OCI-LY7 (cell line): ENCODE data around the gene TEX14. TPM values are rescaled to one million over a fixed set of nuclear protein-coding genes. Genes with fewer than 3 reads are reported as not detected.
A peak's percentile ranks its signal among the peaks of the same experiment; 100 is the strongest.

Experiments
- BruUV-seq: library from RNA; stranded (reverse); fragments of 400-500 nt; replicated peaks from 2 replicates; lab custom pipeline; 2021; lab: Mats Ljungman, UMichigan
- CTCF ChIA-PET: fragments of 300-600 bp; sonication (Branson Sonifier 250); formaldehyde crosslinking; loops from one replicate; lab custom pipeline; 2022; ENCODE audit warnings: antibody characterized with exemption; ENCODE audit not compliant: unreplicated experiment; lab: Charles Lee
- POLR2A ChIA-PET: fragments of 300-600 bp; sonication (Branson Sonifier 250); formaldehyde crosslinking; loops from one replicate; lab custom pipeline; 2022; ENCODE audit warnings: antibody characterized with exemption; lab: Charles Lee
- DNase-seq: peaks from one replicate; pipeline ENCODE4 v3.0.0-alpha.2; 2015; ENCODE audit warnings: low spot score
- H2AFZ ChIP-seq: fragments of 200-600 bp; sonication (generic), shearing (Covaris generic); 2 replicates; pipeline ENCODE4 v1.6.1; 2014; ENCODE audit warnings: mild to moderate bottlenecking, antibody characterized with exemption, low read length, moderate library complexity
- H3K27ac ChIP-seq: fragments of 200-600 bp; sonication (generic); 2 replicates; pipeline ENCODE4 v1.5.1; 2014; ENCODE audit warnings: mixed run types, low read depth, mild to moderate bottlenecking, moderate library complexity, low read length, inconsistent platforms; ENCODE audit not compliant: poor library complexity, severe bottlenecking
- H3K36me3 ChIP-seq: fragments of 200-600 bp; sonication (generic); 2 replicates; pipeline ENCODE4 v1.6.1; 2014; ENCODE audit warnings: mild to moderate bottlenecking, antibody characterized with exemption, low read length, moderate library complexity, mixed read lengths; ENCODE audit not compliant: insufficient read depth
- H3K4me1 ChIP-seq: fragments of 200-600 bp; sonication (generic); 2 replicates; pipeline ENCODE4 v1.5.1; 2014; ENCODE audit warnings: mild to moderate bottlenecking, low read length; ENCODE audit not compliant: insufficient read depth, poor library complexity, severe bottlenecking
- H3K4me2 ChIP-seq: fragments of 200-600 bp; sonication (generic); 2 replicates; pipeline ENCODE4 v1.6.1; 2014; ENCODE audit warnings: mild to moderate bottlenecking, low read length
- H3K4me3 ChIP-seq: fragments of 200-600 bp; sonication (generic); 2 replicates; pipeline ENCODE4 v1.5.1; 2014; ENCODE audit warnings: mild to moderate bottlenecking, low read depth, low read length; ENCODE audit not compliant: poor library complexity, severe bottlenecking
- H3K79me2 ChIP-seq: fragments of 200-600 bp; sonication (generic); 2 replicates; pipeline ENCODE4 v1.6.1; 2016; ENCODE audit warnings: low read depth, mild to moderate bottlenecking, low read length, moderate library complexity, mixed read lengths; ENCODE audit not compliant: insufficient read depth
- H3K9me2 ChIP-seq: fragments of 200-600 bp; sonication (generic); 2 replicates; pipeline ENCODE4 v1.6.1; 2016; ENCODE audit warnings: mild to moderate bottlenecking, low read length, mixed read lengths; ENCODE audit not compliant: insufficient read depth
- H3K9me3 ChIP-seq: fragments of 200-600 bp; sonication (generic); 2 replicates; pipeline ENCODE4 v1.6.1; 2014; ENCODE audit warnings: mild to moderate bottlenecking, mixed run types, low read length, mixed read lengths
- H4K20me1 ChIP-seq: fragments of 200-600 bp; sonication (generic); 2 replicates; pipeline ENCODE4 v1.6.1; 2014; ENCODE audit warnings: mild to moderate bottlenecking, antibody characterized with exemption, low read length, moderate library complexity, mixed read lengths; ENCODE audit not compliant: insufficient read depth
- CTCF ChIP-seq: fragments of 200-600 bp; sonication (generic); conservative IDR thresholded peaks from 2 replicates; pipeline ENCODE4 v1.5.1; 2014; ENCODE audit warnings: mild to moderate bottlenecking, antibody characterized with exemption, low read length, moderate library complexity, mixed read lengths
- EZH2phosphoT487 ChIP-seq: fragments of 200-600 bp; sonication (generic); IDR thresholded peaks from 2 replicates; pipeline ENCODE4 v1.6.1; 2018; ENCODE audit warnings: low read depth, borderline replicate concordance, mild to moderate bottlenecking, mixed run types, antibody characterized with exemption, low read length, moderate library complexity, mixed read lengths
- intact Hi-C: fragments of 100-400 bp; cut with micrococcal nuclease; formaldehyde crosslinking; loops from one replicate; pipeline ENCODE4 v1.10.0; 2022; ENCODE audit not compliant: unreplicated experiment
- total RNA-seq, 2 experiments: library from RNA; depleted of rRNA in 1 of 2; stranded (reverse); fragments of >200 nt in 1 of 2; shearing (Covaris generic) in 1 of 2; gene quantifications; 2 replicates each; pipeline ENCODE4 v1.2.3, GENCODE V29; 2014 to 2022

TEX14 gene
- total RNA-seq, 2 experiments from 2014 or later = 0.69 to 2.3 TPM

- no peak overlapping the region for H3K4me2 ChIP-seq
These were observed 70.7 kb downstream of the TEX14 start for GRCh38 chr17:58621174-58621573.

GRCh38 chr17:58618336-58618735 is 73.5 kb downstream of the TEX14 start:
- Histone ChIP-seq H3K9me3 (no peaks in the 10 kb centered on the region), H3K4me2 (no peak overlapping the region), H4K20me1 (no peaks in the 10 kb centered on the region), H2AFZ (no peak overlapping the region), H3K27ac (no peak overlapping the region), H3K4me1 (peaks cover 10% of the 10 kb centered on the region), H3K79me2 (no peaks in the 10 kb centered on the region), H3K4me3 (no peak overlapping the region), H3K36me3 (no peaks in the 10 kb centered on the region), H3K9me2 (no peaks in the 10 kb centered on the region)
- no TSS peak for BruUV-seq
- TF ChIP-seq EZH2phosphoT487 = no peak
- no peak for TF ChIP-seq CTCF
- no peak for DNase-seq
- ChIA-PET POLR2A (interaction anchor here (1.2 to 1.3 kb wide), 2 partner anchors 10 to 14 kb away, joined by 3 to 4 read pairs; no protein-coding TSS in a partner anchor), CTCF (no interaction called here)
- intact Hi-C loops = no loop called here

More at GRCh38 chr17:58621174-58621573, 70.7 kb downstream of the TEX14 start:
- no peak overlapping the region for H3K4me3 ChIP-seq
- no peaks in the 10 kb centered on the region for H3K79me2 ChIP-seq
- intact Hi-C loops = no loop called here
- peaks cover 10% of the 10 kb centered on the region for H3K4me1 ChIP-seq
- ChIA-PET POLR2A (interaction anchor here (0.6 to 1.2 kb wide), 2 partner anchors 11 to 607 kb away, joined by 3 to 4 read pairs; no protein-coding TSS in a partner anchor), CTCF (no interaction called here)
- no peak overlapping the region for H3K27ac ChIP-seq
- H3K36me3 ChIP-seq = no peaks in the 10 kb centered on the region
- no peaks in the 10 kb centered on the region for H4K20me1 ChIP-seq
- H2AFZ ChIP-seq = no peak overlapping the region
- BruUV-seq = no TSS peak
- no peak for TF ChIP-seq CTCF
- no peak for TF ChIP-seq EZH2phosphoT487
- H3K9me3 ChIP-seq = no peaks in the 10 kb centered on the region
- H3K9me2 ChIP-seq = no peaks in the 10 kb centered on the region
- DNase-seq = peak; percentile 13

- Histone ChIP-seq H3K27ac (no peak overlapping the region), H3K36me3 (no peaks in the 10 kb centered on the region), H4K20me1 (no peaks in the 10 kb centered on the region), H2AFZ (no peak overlapping the region), H3K79me2 (no peaks in the 10 kb centered on the region), H3K4me2 (no peak overlapping the region), H3K9me2 (no peaks in the 10 kb centered on the region), H3K9me3 (no peaks in the 10 kb centered on the region), H3K4me3 (no peak overlapping the region), H3K4me1 (peaks cover 10% of the 10 kb centered on the region)
- no TSS peak for BruUV-seq
- intact Hi-C loops = no loop called here
- POLR2A ChIA-PET = interaction anchor here (0.5 kb wide), 1 partner anchor 1735 kb away, joined by 4 read pairs; no protein-coding TSS in a partner anchor
- CTCF ChIA-PET = no interaction called here
- TF ChIP-seq CTCF = no peak
- no peak for TF ChIP-seq EZH2phosphoT487
- no peak for DNase-seq
These were observed 74.3 kb downstream of the TEX14 start for GRCh38 chr17:58617563-58617962.
